Upper lobe of right lung (tissue), 1 donor: ENCODE data around the gene PGA5. TPM values are rescaled to one million over a fixed set of nuclear protein-coding genes. Genes with fewer than 3 reads are reported as not detected.
"Not testable (repeated sequence)": the region's sequence is repeated elsewhere in the genome, so short reads cannot be mapped to it uniquely, and the experiment has no call there.

ENCODE experiments used
- ATAC-seq: fragments of 200-7000 bp; cut with Tn5 transposase; one replicate; pipeline ENCODE4 v1.9.1; 2020; ENCODE audit warnings: mild to moderate bottlenecking, moderate library complexity
- DNase-seq: peaks from one replicate; pipeline ENCODE4 v3.0.0-alpha.2; 2020
- H3K27ac ChIP-seq: fragments of 200-600 bp; one replicate; pipeline ENCODE4 v1.8.0; 2022
- H3K27me3 ChIP-seq: fragments of 200-600 bp; one replicate; pipeline ENCODE4 v1.8.0; 2022; ENCODE audit warnings: mild to moderate bottlenecking
- H3K36me3 ChIP-seq: fragments of 200-600 bp; one replicate; pipeline ENCODE4 v1.8.0; 2022
- H3K4me1 ChIP-seq: fragments of 200-600 bp; one replicate; pipeline ENCODE4 v1.8.0; 2022
- H3K4me3 ChIP-seq: fragments of 200-600 bp; one replicate; pipeline ENCODE4 v1.8.0; 2022; ENCODE audit warnings: mild to moderate bottlenecking
- H3K9me3 ChIP-seq: fragments of 200-600 bp; one replicate; pipeline ENCODE4 v1.8.0; 2022
- intact Hi-C: fragments of 100-400 bp; cut with DNase I; formaldehyde crosslinking; loops from one replicate; pipeline ENCODE4 v1.11.0; 2022
- total RNA-seq: library from RNA; stranded (reverse); fragmentation: NEBNext Ultra II Directional; extraction: Animal tissue kit (Norgen Biotek cat#: 25700); gene quantifications from one replicate; pipeline ENCODE4 v1.2.1, GENCODE V29; 2021
- donor health status: DM: no; HTN: yes; CAD: no; lungs with severe emphysema.

Gene PGA5
- total RNA-seq, 1 donor from 2014 or later: not detected

GRCh38 chr11:61219016-61219415, 22.0 kb upstream of the PGA5 start:
- intact Hi-C loops, DNase-seq: not testable (repeated sequence)

DNA sequence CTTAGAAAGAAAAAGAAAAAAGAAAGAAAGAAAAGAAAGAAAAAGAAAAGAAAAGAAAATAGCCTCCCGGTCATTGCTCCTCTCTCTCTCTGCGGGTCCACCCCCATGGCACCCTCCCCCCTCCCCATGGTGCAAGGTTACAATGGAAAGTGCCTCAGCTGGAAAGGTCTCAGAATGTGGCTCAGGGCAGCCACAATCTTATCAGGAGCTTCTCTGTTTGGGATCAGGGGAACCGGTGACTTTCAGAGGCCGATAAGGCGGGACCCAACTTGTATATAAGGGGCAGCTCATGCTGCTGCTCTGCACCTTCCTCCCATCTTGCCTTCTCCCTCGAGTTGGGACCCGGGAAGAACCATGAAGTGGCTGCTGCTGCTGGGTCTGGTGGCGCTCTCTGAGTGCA, 18.9 kb upstream of the PGA5 start, which contains the start of gene PGA4:
TSS of gene PGA4 (plus strand) at position 301 of the 400 bp plus-strand sequence. CDS start at position 355, 54 bp downstream.
- H3K27ac ChIP-seq, H3K36me3 ChIP-seq, intact Hi-C loops, H3K27me3 ChIP-seq, H3K4me1 ChIP-seq, DNase-seq, H3K4me3 ChIP-seq, H3K9me3 ChIP-seq, ATAC-seq: not testable (repeated sequence)

More at GRCh38 chr11:61219016-61219415, 22.0 kb upstream of the PGA5 start:
- H3K27ac ChIP-seq, H3K4me3 ChIP-seq, H3K36me3 ChIP-seq, H3K4me1 ChIP-seq, H3K9me3 ChIP-seq, ATAC-seq, H3K27me3 ChIP-seq: not testable (repeated sequence)

- H3K4me3 ChIP-seq, intact Hi-C loops, H3K4me1 ChIP-seq, H3K27ac ChIP-seq, DNase-seq, H3K9me3 ChIP-seq, H3K27me3 ChIP-seq, H3K36me3 ChIP-seq: not testable (repeated sequence)
- peak; percentile 81 for ATAC-seq
Measured at GRCh38 chr11:61222692-61223091, 18.3 kb upstream of the PGA5 start.

GRCh38 chr11:61226457-61227137, 14.4 kb upstream of the PGA5 start:
- H3K27ac ChIP-seq, DNase-seq, H3K27me3 ChIP-seq, ATAC-seq, intact Hi-C loops, H3K9me3 ChIP-seq, H3K4me1 ChIP-seq, H3K4me3 ChIP-seq, H3K36me3 ChIP-seq: not testable (repeated sequence)

DNA sequence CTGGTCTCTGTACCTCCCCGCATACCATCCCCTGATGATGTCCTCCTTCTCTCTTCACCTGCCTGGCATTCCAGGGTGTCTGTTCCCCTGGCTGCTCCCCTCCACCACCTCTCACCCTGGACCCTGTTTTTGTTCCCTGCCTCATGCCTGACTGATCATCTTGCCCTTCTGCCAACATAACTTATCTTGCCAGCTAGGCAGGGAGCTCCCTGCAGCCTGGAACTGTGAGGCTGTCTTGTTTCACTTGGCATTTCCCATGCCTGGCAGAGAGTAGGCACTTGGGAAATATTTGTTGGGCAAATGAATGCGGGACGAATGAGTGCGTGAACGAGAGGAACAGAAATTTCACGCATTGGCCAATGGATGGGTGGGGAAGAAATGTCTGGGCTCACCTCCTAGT, 11.5 kb upstream of the PGA5 start:
- H3K36me3 ChIP-seq, DNase-seq, ATAC-seq, H3K27me3 ChIP-seq, intact Hi-C loops, H3K4me3 ChIP-seq, H3K4me1 ChIP-seq, H3K9me3 ChIP-seq, H3K27ac ChIP-seq: not testable (repeated sequence)

DNA sequence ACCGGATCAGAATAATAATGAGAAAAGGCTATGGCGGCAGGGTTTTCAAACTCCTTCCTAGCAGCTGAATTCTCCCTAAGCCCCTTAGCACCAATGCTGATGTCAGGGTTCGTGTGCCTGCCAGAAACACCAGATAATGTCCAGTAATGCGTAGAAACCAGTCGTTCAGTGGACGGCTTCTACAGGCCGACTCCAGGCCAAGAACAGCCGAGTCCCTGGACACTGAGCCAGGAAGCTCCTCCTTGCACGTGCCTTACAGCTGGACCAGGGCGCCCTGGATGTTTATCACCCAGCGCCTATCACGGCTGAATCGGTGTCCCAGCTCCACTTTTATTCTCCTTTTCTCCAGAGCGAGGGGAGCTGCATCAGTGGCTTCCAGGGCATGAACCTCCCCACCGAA, 9.9 kb upstream of the PGA5 start:
- intact Hi-C loops, H3K36me3 ChIP-seq, DNase-seq, ATAC-seq, H3K4me1 ChIP-seq, H3K27ac ChIP-seq, H3K4me3 ChIP-seq, H3K27me3 ChIP-seq, H3K9me3 ChIP-seq: not testable (repeated sequence)

GRCh38 chr11:61231585-61231984, 9.4 kb upstream of the PGA5 start:
- H3K36me3 ChIP-seq, H3K4me3 ChIP-seq, H3K9me3 ChIP-seq, H3K27ac ChIP-seq, H3K4me1 ChIP-seq, DNase-seq, intact Hi-C loops, ATAC-seq, H3K27me3 ChIP-seq: not testable (repeated sequence)

- not testable (repeated sequence) for ATAC-seq, H3K36me3 ChIP-seq
Measured at GRCh38 chr11:61232548-61233145, 8.3 kb upstream of the PGA5 start.

DNA sequence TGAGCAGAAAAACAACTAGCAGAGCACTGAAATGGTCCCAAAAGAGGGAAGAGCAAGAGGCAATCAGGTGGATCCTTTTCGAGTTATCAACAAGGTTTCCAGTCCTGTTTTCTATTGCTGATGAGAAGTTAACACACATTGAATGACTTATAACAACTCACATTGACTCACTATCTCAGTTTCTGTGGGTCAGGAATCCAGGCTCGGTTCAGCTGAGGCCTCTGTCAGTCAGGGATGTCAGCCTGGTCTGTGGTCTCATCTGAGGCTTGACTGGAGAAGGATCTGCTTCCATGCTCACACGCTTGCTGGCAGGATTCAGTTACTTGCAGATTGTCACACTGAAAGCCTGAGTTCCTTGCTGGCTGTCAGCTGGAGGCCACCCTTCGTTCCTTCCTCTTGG, 3.8 kb upstream of the PGA5 start:
- H3K36me3 ChIP-seq, H3K4me3 ChIP-seq, H3K27ac ChIP-seq: not testable (repeated sequence)

More at GRCh38 chr11:61232548-61233145, 8.3 kb upstream of the PGA5 start:
- H3K9me3 ChIP-seq, H3K27me3 ChIP-seq, intact Hi-C loops, H3K4me1 ChIP-seq, DNase-seq, H3K27ac ChIP-seq, H3K4me3 ChIP-seq: not testable (repeated sequence)

GRCh38 chr11:61240288-61240687, 687 bp upstream of the PGA5 start:
- H3K9me3 ChIP-seq, H3K36me3 ChIP-seq, H3K4me3 ChIP-seq, H3K4me1 ChIP-seq, H3K27me3 ChIP-seq, H3K27ac ChIP-seq, intact Hi-C loops, ATAC-seq: not testable (repeated sequence)
- DNase-seq: peak; percentile 31

More for the DNA sequence above, 3.8 kb upstream of the PGA5 start:
- intact Hi-C loops, ATAC-seq, H3K9me3 ChIP-seq, DNase-seq, H3K27me3 ChIP-seq, H3K4me1 ChIP-seq: not testable (repeated sequence)

DNA sequence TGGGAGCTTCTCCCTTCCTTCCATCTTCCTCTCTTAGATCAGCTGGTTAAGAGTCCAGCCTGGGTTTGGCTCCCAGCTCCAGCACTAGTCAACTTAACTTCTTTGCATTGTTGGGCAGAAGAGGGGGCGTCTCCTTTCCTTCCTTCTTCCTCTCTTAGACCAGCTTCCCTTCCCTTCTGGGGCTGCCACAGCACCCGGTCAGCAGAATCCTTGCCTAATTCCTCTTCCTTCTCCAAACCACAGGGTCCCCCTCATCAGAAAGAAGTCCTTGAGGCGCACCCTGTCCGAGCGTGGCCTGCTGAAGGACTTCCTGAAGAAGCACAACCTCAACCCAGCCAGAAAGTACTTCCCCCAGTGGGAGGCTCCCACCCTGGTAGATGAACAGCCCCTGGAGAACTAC, 551 bp downstream of the PGA5 start:
- H3K27ac ChIP-seq, H3K4me1 ChIP-seq, H3K9me3 ChIP-seq, H3K27me3 ChIP-seq, intact Hi-C loops, DNase-seq, H3K36me3 ChIP-seq, H3K4me3 ChIP-seq: not testable (repeated sequence)
- peak; percentile 82 for ATAC-seq

GRCh38 chr11:61245284-61245964, 4.4 kb downstream of the PGA5 start:
- intact Hi-C loops, H3K27me3 ChIP-seq, H3K4me3 ChIP-seq, H3K27ac ChIP-seq, H3K4me1 ChIP-seq, H3K36me3 ChIP-seq, H3K9me3 ChIP-seq, DNase-seq, ATAC-seq: not testable (repeated sequence)

DNA sequence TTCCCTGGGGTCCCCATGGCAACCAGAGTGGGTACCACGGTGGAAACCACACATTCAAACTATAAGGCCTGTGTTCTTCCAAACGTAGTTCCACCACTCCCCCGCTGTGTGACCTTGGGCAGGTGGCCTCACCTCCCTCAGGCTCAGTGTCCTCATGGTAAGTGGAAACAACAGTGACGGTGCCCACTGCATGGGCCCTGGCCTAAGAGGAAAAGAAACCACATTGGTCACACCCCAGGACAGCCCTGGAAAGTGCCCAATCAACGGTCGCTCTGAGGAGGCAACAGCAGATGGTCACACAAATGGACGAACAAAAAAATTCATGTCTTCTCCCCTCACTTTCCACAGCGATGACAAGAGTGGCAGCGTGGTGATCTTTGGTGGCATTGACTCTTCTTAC, 7.1 kb downstream of the PGA5 start:
- H3K36me3 ChIP-seq, intact Hi-C loops, H3K4me3 ChIP-seq, H3K27me3 ChIP-seq, H3K27ac ChIP-seq, H3K4me1 ChIP-seq, H3K9me3 ChIP-seq, ATAC-seq: not testable (repeated sequence)
- DNase-seq: peak; percentile 30

DNA sequence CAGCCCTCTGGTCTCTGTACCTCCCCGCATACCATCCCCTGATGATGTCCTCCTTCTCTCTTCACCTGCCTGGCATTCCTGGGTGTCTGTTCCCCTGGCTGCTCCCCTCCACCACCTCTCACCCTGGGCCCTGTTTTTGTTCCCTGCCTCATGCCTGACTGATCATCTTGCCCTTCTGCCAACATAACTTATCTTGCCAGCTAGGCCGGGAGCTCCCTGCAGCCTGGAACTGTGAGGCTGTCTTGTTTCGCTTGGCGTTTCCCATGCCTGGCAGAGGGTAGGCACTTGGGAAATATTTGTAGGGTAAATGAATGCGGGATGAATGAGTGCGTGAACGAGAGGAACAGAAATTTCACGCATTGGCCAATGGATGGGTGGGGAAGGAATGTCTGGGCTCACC, 8.2 kb downstream of the PGA5 start:
- H3K9me3 ChIP-seq, intact Hi-C loops, H3K36me3 ChIP-seq, ATAC-seq, H3K4me1 ChIP-seq, H3K27me3 ChIP-seq, H3K27ac ChIP-seq, H3K4me3 ChIP-seq: not testable (repeated sequence)
- DNase-seq: peak; percentile 29
